D721Med (cell line): ENCODE results near the gene ATXN7L1.

Experiments
- DNase-seq: peaks from one replicate; pipeline ENCODE4 v3.0.0; 2011; ENCODE audit warnings: low spot score; ENCODE audit not compliant: insufficient read length
- FAIRE-seq: peaks from 2 replicates; lab custom pipeline; 2011; peaks lifted over from hg19 to GRCh38; lab: Jason Lieb, UNC
- TF ChIP-seq, protein P1 (sequence below): IDR thresholded peaks from 2 replicates; pipeline ENCODE4 v1.5.1; 2012; ENCODE audit warnings: mild to moderate bottlenecking, control low read depth; ENCODE audit not compliant: insufficient read depth; ENCODE audit errors: missing control alignments

Gene ATXN7L1

GRCh38 chr7:105816266-105816843 is 60.0 kb downstream of the ATXN7L1 start:
- FAIRE-seq: no peak

GRCh38 chr7:105815576-105815975 is 60.8 kb downstream of the ATXN7L1 start:
- TF ChIP-seq, protein P1, sequence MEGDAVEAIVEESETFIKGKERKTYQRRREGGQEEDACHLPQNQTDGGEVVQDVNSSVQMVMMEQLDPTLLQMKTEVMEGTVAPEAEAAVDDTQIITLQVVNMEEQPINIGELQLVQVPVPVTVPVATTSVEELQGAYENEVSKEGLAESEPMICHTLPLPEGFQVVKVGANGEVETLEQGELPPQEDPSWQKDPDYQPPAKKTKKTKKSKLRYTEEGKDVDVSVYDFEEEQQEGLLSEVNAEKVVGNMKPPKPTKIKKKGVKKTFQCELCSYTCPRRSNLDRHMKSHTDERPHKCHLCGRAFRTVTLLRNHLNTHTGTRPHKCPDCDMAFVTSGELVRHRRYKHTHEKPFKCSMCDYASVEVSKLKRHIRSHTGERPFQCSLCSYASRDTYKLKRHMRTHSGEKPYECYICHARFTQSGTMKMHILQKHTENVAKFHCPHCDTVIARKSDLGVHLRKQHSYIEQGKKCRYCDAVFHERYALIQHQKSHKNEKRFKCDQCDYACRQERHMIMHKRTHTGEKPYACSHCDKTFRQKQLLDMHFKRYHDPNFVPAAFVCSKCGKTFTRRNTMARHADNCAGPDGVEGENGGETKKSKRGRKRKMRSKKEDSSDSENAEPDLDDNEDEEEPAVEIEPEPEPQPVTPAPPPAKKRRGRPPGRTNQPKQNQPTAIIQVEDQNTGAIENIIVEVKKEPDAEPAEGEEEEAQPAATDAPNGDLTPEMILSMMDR: no peak
- DNase-seq: no peak
- FAIRE-seq: no peak

More at GRCh38 chr7:105816266-105816843, 60.0 kb downstream of the ATXN7L1 start:
- no peak for DNase-seq
- TF ChIP-seq, protein P1: no peak

GRCh38 chr7:105814481-105814880 is 61.9 kb downstream of the ATXN7L1 start:
- DNase-seq (no peak), FAIRE-seq (no peak)
- TF ChIP-seq, protein P1: no peak

DNA sequence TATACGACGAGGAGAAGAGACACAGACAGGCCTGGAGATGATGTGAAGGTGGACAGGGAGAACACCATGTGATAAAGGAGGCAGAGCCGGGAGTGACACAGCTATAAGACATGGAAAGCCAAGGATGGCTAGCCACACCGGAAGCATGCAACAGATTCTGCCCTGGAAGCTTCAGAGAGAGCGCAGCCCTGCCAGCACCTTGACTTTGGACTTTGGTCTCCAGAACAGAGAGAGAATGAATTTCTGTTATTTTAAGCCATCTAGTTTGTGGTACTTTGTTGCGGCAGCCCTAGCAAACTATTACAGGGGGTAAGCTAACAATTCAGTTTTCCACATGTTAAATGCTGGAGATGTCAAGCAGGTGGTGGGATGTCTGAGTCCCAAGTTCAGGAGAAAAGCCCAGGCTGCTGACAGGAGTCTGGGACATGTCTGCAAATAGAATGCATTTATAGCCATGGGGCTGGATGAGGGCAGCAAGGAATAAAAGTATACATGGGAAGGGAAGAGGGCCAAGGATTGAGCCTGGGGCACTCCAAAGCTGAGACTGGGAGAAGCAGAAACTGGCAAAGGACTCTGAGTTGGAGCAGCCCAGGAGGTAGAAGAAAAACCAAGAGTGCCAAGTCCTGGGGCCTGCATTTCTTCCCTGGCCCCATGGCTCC is 65.1 kb downstream of the ATXN7L1 start:
- no peak for FAIRE-seq
- TF ChIP-seq, protein P1: no peak

DNA sequence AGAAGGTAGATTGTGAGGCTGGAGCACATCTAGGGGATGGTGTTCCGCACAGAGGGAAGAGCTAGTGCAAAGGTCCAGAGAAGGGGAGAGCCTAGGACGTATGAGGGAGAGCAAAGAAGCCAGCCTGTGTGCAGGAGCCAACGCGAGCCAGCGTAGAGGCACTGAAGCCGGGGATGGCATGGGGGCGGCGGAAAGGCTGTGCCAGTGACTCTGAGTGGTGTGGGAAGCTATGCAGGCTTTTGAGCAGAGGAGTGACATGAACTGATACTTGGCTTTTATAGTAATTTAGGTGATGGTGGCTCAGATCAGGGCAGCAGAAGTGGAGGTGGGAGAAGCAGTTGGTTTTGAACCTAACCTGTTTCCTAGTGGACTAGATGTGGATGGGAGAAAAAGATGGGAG is 65.8 kb downstream of the ATXN7L1 start:
- TF ChIP-seq, protein P1: no peak
- no peak for DNase-seq
- no peak for FAIRE-seq

More for the DNA sequence above, 65.1 kb downstream of the ATXN7L1 start:
- no peak for DNase-seq

GRCh38 chr7:105808703-105809590 is 67.5 kb downstream of the ATXN7L1 start:
- no peak for DNase-seq
- FAIRE-seq: no peak

More at GRCh38 chr7:105808703-105809590, 67.5 kb downstream of the ATXN7L1 start:
- TF ChIP-seq, protein P1: no peak
